CD4-positive, alpha-beta memory T cell (primary cell): Measurements from ENCODE around the gene SLC15A5. TPM values are rescaled to one million over a fixed set of nuclear protein-coding genes. Genes with fewer than 3 reads are reported as not detected.

Experiments used
- CTCF ChIA-PET: fragments of 350-600 bp; sonication (Branson Sonifier 250); formaldehyde crosslinking; loops from one replicate; lab custom pipeline; 2021; ENCODE audit warnings: inconsistent platforms; ENCODE audit not compliant: partially characterized antibody; lab: Charles Lee
- POLR2A ChIA-PET: fragments of 350-600 bp; sonication (Branson Sonifier 250); formaldehyde crosslinking; loops from one replicate; lab custom pipeline; 2021; ENCODE audit not compliant: partially characterized antibody; lab: Charles Lee
- DNase-seq, 5 donors: peaks; one replicate each; pipeline versions ENCODE4 v3.0.0 to v3.0.0-alpha.2; 2020 to 2022; ENCODE audit warnings: mixed read lengths in 1 of 5
- H3K27ac ChIP-seq: one replicate; pipeline ENCODE4 v1.7.0; 2013; ENCODE audit warnings: low read depth, low read length
- H3K27me3 ChIP-seq: 2 replicates; pipeline ENCODE4 v1.7.0; 2013; ENCODE audit warnings: mild to moderate bottlenecking, low read length, moderate library complexity; ENCODE audit not compliant: insufficient read depth
- H3K36me3 ChIP-seq: 2 replicates; pipeline ENCODE4 v1.7.0; 2013; ENCODE audit warnings: mild to moderate bottlenecking, low read length, moderate library complexity; ENCODE audit not compliant: insufficient read depth
- H3K4me1 ChIP-seq: 2 replicates; pipeline ENCODE4 v1.7.0; 2013; ENCODE audit warnings: mild to moderate bottlenecking, low read length, moderate library complexity; ENCODE audit not compliant: insufficient read depth
- H3K4me3 ChIP-seq, 2 donors: one replicate each; pipeline ENCODE4 v1.7.0; 2013; ENCODE audit warnings: low read length in 2 of 2, mild to moderate bottlenecking in 1 of 2
- H3K9me3 ChIP-seq, 2 donors: one replicate each; pipeline ENCODE4 v1.7.0; 2013; ENCODE audit warnings: low read length in 2 of 2, control low read depth in 1 of 2; ENCODE audit not compliant: control insufficient read depth in 1 of 2
- H3K27ac Mint-ChIP-seq, 7 donors: one replicate each; pipeline ENCODE4 v1.8.0; 2020 to 2021; ENCODE audit warnings: mixed read lengths in 7 of 7, mild to moderate bottlenecking in 6 of 7, inconsistent platforms in 3 of 7, moderate library complexity in 3 of 7
- H3K27me3 Mint-ChIP-seq, 2 donors: one replicate each; pipeline ENCODE4 v1.8.0; 2020 to 2021; ENCODE audit warnings: mixed read lengths in 2 of 2
- H3K36me3 Mint-ChIP-seq, 2 donors: one replicate each; pipeline ENCODE4 v1.8.0; 2020 to 2021; ENCODE audit warnings: mixed read lengths in 2 of 2, inconsistent platforms in 1 of 2, mild to moderate bottlenecking in 1 of 2
- H3K4me1 Mint-ChIP-seq, 4 donors: one replicate each; pipeline ENCODE4 v1.8.0; 2020 to 2021; ENCODE audit warnings: mixed read lengths in 4 of 4, mild to moderate bottlenecking in 1 of 4
- H3K4me3 Mint-ChIP-seq, 8 donors: one replicate each; pipeline ENCODE4 v1.8.0; 2020 to 2021; ENCODE audit warnings: mixed read lengths in 8 of 8, mild to moderate bottlenecking in 7 of 8, moderate library complexity in 6 of 8, inconsistent platforms in 3 of 8
- H3K9me3 Mint-ChIP-seq, 8 donors: one replicate each; pipeline ENCODE4 v1.8.0; 2020 to 2021; ENCODE audit warnings: mixed read lengths in 8 of 8, mild to moderate bottlenecking in 5 of 8, inconsistent platforms in 3 of 8, moderate library complexity in 1 of 8
- intact Hi-C: fragments of 100-400 bp; cut with micrococcal nuclease; formaldehyde crosslinking; loops from one replicate; pipeline ENCODE4 v1.15.1; 2023
- polyA plus RNA-seq, 2 donors: library from polyadenylated mRNA; unstranded; fragments of 300-500 nt; fragmentation: Illumina TruSeq; gene quantifications; one replicate each; pipeline ENCODE4 v1.2.3, GENCODE V29; 2021
- total RNA-seq, 2 experiments: library from RNA; stranded (reverse); gene quantifications; one replicate each; pipeline ENCODE4 v1.2.3, GENCODE V29; 2021

The SLC15A5 gene
- total and polyA plus RNA-seq, 4 experiments from 2014 or later, result not detected

GRCh38 chr12:16152885-16153673 is 124.4 kb downstream of the SLC15A5 start:
- Histone ChIP-seq H3K4me3 (no peak overlapping the region), H3K36me3 (no peaks in the 10 kb centered on the region), H3K27ac (no peak overlapping the region), H3K27me3 (no peaks in the 10 kb centered on the region), H3K9me3 (no peaks in the 10 kb centered on the region), H3K4me1 (no peaks in the 10 kb centered on the region)
- Mint-ChIP-seq H3K36me3 (no peaks in the 10 kb centered on the region), H3K4me3 (no peak overlapping the region), H3K4me1 (no peaks in the 10 kb centered on the region), H3K9me3 (no peaks in the 10 kb centered on the region), H3K27ac (no peak overlapping the region), H3K27me3 (no peaks in the 10 kb centered on the region)
- ChIA-PET CTCF (no interaction called here), POLR2A (no interaction called here)
- intact Hi-C loops, result no loop called here
- no peak for DNase-seq

GRCh38 chr12:16150276-16150675 is 127.2 kb downstream of the SLC15A5 start:
- POLR2A ChIA-PET, result no interaction called here
- Mint-ChIP-seq H3K4me1 (no peaks in the 10 kb centered on the region), H3K9me3 (no peaks in the 10 kb centered on the region), H3K36me3 (no peaks in the 10 kb centered on the region), H3K27ac (no peak overlapping the region), H3K4me3 (no peak overlapping the region), H3K27me3 (peaks cover 0 to 2% of the 10 kb centered on the region in 2 donors)
- no peaks in the 10 kb centered on the region for H3K4me1 ChIP-seq
- no peak overlapping the region for H3K4me3 ChIP-seq
- no peaks in the 10 kb centered on the region for H3K9me3 ChIP-seq
- no peak overlapping the region for H3K27ac ChIP-seq
- intact Hi-C loops, result no loop called here
- DNase-seq, result no peak
- CTCF ChIA-PET, result no interaction called here
- no peaks in the 10 kb centered on the region for H3K27me3 ChIP-seq
- no peaks in the 10 kb centered on the region for H3K36me3 ChIP-seq

GRCh38 chr12:16148938-16149337 is 128.5 kb downstream of the SLC15A5 start:
- Histone ChIP-seq H3K4me3 (no peak overlapping the region), H3K27ac (no peak overlapping the region), H3K9me3 (no peaks in the 10 kb centered on the region), H3K27me3 (no peaks in the 10 kb centered on the region), H3K4me1 (no peaks in the 10 kb centered on the region), H3K36me3 (no peaks in the 10 kb centered on the region)
- ChIA-PET CTCF (no interaction called here), POLR2A (no interaction called here)
- no peak overlapping the region for H3K4me3 Mint-ChIP-seq
- no peak overlapping the region for H3K27ac Mint-ChIP-seq
- H3K27me3 Mint-ChIP-seq, result peaks cover 0 to 2% of the 10 kb centered on the region in 2 donors
- no peaks in the 10 kb centered on the region for H3K36me3 Mint-ChIP-seq
- H3K4me1 Mint-ChIP-seq, result no peaks in the 10 kb centered on the region
- intact Hi-C loops, result no loop called here
- H3K9me3 Mint-ChIP-seq, result peaks cover 0 to 2% (median 0%) of the 10 kb centered on the region in 8 donors
- no peak for DNase-seq

Other genes with a start within 250 kb of the SLC15A5 start
- 1 to 10 TPM; 1.2 to 2.3 TPM for gene MGST1, start 70.0 kb upstream of the SLC15A5 start, total RNA-seq
- not detected for gene MGST1, start 70.0 kb upstream of the SLC15A5 start, polyA plus RNA-seq